Keratinocyte (primary cell): Measurements from ENCODE around the gene SDR42E2. TPM values are rescaled to one million over a fixed set of nuclear protein-coding genes. Genes with fewer than 3 reads are reported as not detected.

Source experiments
- DNase-seq: peaks from one replicate; pipeline ENCODE4 v3.0.0-alpha.2; 2011; ENCODE audit warnings: low read depth, missing footprints, low spot score
- FAIRE-seq: peaks from 2 replicates; lab custom pipeline; 2011; peaks lifted over from hg19 to GRCh38; lab: Jason Lieb, UNC
- H2AFZ ChIP-seq: 2 replicates; pipeline ENCODE4 v1.6.0; 2012; ENCODE audit warnings: low read length, control low read depth, inconsistent platforms; ENCODE audit not compliant: control insufficient read depth
- H3K27ac ChIP-seq: 2 replicates; pipeline ENCODE4 v1.5.1; 2011; ENCODE audit warnings: low read length; ENCODE audit not compliant: control insufficient read depth, insufficient read depth
- H3K27me3 ChIP-seq: 3 replicates; pipeline ENCODE4 v1.6.0; 2011; ENCODE audit warnings: low read length; ENCODE audit not compliant: control insufficient read depth, insufficient read depth; ENCODE audit errors: extremely low read depth
- H3K36me3 ChIP-seq, 2 experiments: 2 replicates in 1 of 2; 3 replicates in 1 of 2; pipeline ENCODE4 v1.5.1; 2011; ENCODE audit warnings: low read length in 2 of 2, mild to moderate bottlenecking in 1 of 2; ENCODE audit not compliant: control insufficient read depth in 2 of 2, insufficient read depth in 2 of 2; ENCODE audit errors: extremely low read depth in 1 of 2
- H3K4me1 ChIP-seq: 3 replicates; pipeline ENCODE4 v1.5.1; 2011; ENCODE audit warnings: low read length; ENCODE audit not compliant: control insufficient read depth, insufficient read depth; ENCODE audit errors: extremely low read depth
- H3K4me2 ChIP-seq: 3 replicates; pipeline ENCODE4 v1.6.0; 2011; ENCODE audit warnings: low read depth, low read length; ENCODE audit not compliant: control insufficient read depth, insufficient read depth; ENCODE audit errors: extremely low read depth
- H3K4me3 ChIP-seq, 3 experiments: fragments of 200-600 bp in 1 of 3; sonication (generic) in 1 of 3; 2 replicates in 2 of 3; 3 replicates in 1 of 3; pipeline ENCODE4 v1.5.1; 2011 to 2016; ENCODE audit warnings: low read length in 3 of 3, mild to moderate bottlenecking in 3 of 3, control low read depth in 2 of 3, inconsistent platforms in 1 of 3, low read depth in 1 of 3, mixed read lengths in 1 of 3, mixed run types in 1 of 3, moderate library complexity in 1 of 3; ENCODE audit not compliant: control insufficient read depth in 2 of 3, insufficient read depth in 2 of 3; ENCODE audit errors: extremely low read depth in 1 of 3
- H3K79me2 ChIP-seq: 2 replicates; pipeline ENCODE4 v1.6.0; 2012; ENCODE audit warnings: low read length; ENCODE audit not compliant: control insufficient read depth, insufficient read depth
- H3K9ac ChIP-seq: 3 replicates; pipeline ENCODE4 v1.6.0; 2011; ENCODE audit warnings: low read length; ENCODE audit not compliant: control insufficient read depth, insufficient read depth; ENCODE audit errors: extremely low read depth
- H3K9me1 ChIP-seq: 3 replicates; pipeline ENCODE4 v1.6.0; 2011; ENCODE audit warnings: low read length; ENCODE audit not compliant: control insufficient read depth, insufficient read depth; ENCODE audit errors: extremely low read depth
- H3K9me3 ChIP-seq: 2 replicates; pipeline ENCODE4 v1.5.1; 2012; ENCODE audit warnings: low read depth, low read length; ENCODE audit not compliant: control insufficient read depth
- H4K20me1 ChIP-seq: 3 replicates; pipeline ENCODE4 v1.6.0; 2011; ENCODE audit warnings: low read length; ENCODE audit not compliant: control insufficient read depth, insufficient read depth; ENCODE audit errors: extremely low read depth
- CTCF ChIP-seq, 3 experiments: IDR thresholded peaks in 1 of 3; conservative IDR thresholded peaks in 1 of 3; optimal IDR thresholded peaks in 1 of 3; 2 replicates in 2 of 3; 3 replicates in 1 of 3; pipeline versions ENCODE3 to v1.5.1; 2011; ENCODE audit warnings: low read length in 3 of 3, mild to moderate bottlenecking in 3 of 3, moderate library complexity in 2 of 3, control low read depth in 1 of 3, inconsistent platforms in 1 of 3; ENCODE audit not compliant: insufficient read depth in 2 of 3; ENCODE audit errors: extremely low read depth in 1 of 3
- EZH2 ChIP-seq: IDR thresholded peaks from one replicate; pipeline ENCODE4 v1.6.1; 2012; ENCODE audit warnings: inconsistent platforms, mild to moderate bottlenecking, low read length, moderate library complexity
- dilution Hi-C: fragments of 300-500 bp; cut with MboI; formaldehyde crosslinking; loops from one replicate; pipeline ENCODE4 v1.7.0; 2020; ENCODE audit warnings: low sequenced_read_pairs; ENCODE audit not compliant: extremely low pct_ligation_motif_present
- polyA plus RNA-seq, 5 experiments: library from polyadenylated mRNA; depleted of rRNA in 3 of 5; stranded (reverse) in 3 of 5; stranded (forward) in 1 of 5; unstranded in 1 of 5; fragments of >200 nt; gene quantifications; 1 replicate in 1 of 5; 2 replicates in 3 of 5; 3 replicates in 1 of 5; pipeline versions ENCODE4 v1.2.1 to v1.2.3, GENCODE V29; 2011 to 2012; ENCODE audit warnings: missing spikeins in 2 of 5, low read depth in 1 of 5, low replicate concordance in 1 of 5

The SDR42E2 gene
- polyA plus RNA-seq, 1 donor (not counting 4 experiments of a cell fraction or from before 2014, with no cell fraction given), result not detected

- no peak for FAIRE-seq
- Histone ChIP-seq H3K4me2 (no peak overlapping the region), H4K20me1 (no peaks in the 10 kb centered on the region), H3K4me1 (peaks cover 8% of the 10 kb centered on the region), H3K27me3 (no peaks in the 10 kb centered on the region), H3K36me3 (peaks cover 0 to 7% of the 10 kb centered on the region in 2 experiments), H3K27ac (no peak overlapping the region), H3K9me1 (no peaks in the 10 kb centered on the region), H3K9ac (no peak overlapping the region), H3K9me3 (no peaks in the 10 kb centered on the region), H3K79me2 (peaks cover 3% of the 10 kb centered on the region), H3K4me3 (no peak overlapping the region), H2AFZ (no peak overlapping the region)
- dilution Hi-C loops, result no loop called here
- DNase-seq, result no peak
- TF ChIP-seq EZH2 (no peak), CTCF (optimal IDR thresholded peaks at IDR 0.05 in 1 of 3, IDR thresholded peaks at IDR 0.05 in 1 of 3, conservative IDR thresholded peaks at IDR 0.05 in 1 of 3; ENCODE audit: extremely low read depth in 1 of 3, insufficient read depth in 2 of 3, low read length in 3 of 3) (no peak)
Measured at GRCh38 chr16:22240023-22240710, 77.9 kb downstream of the SDR42E2 start.

Other genes starting within 250 kb of the SDR42E2 start
- 188 to 255 TPM (median 226 TPM) in 3 replicates for gene UQCRC2, start 209.1 kb upstream of the SDR42E2 start, polyA plus RNA-seq
- gene PDZD9, start 161.4 kb upstream of the SDR42E2 start, polyA plus RNA-seq, result not detected in 3 replicates
- 15.7 to 26.2 TPM (median 16.9 TPM) in 3 replicates for gene MOSMO, start 154.4 kb upstream of the SDR42E2 start, polyA plus RNA-seq
- gene VWA3A, start 70.0 kb upstream of the SDR42E2 start, polyA plus RNA-seq, result 0.05 TPM in 1 of 3 replicates, not detected in the others
- 6.5 to 13.0 TPM (median 7.3 TPM) in 3 replicates for gene EEF2K, start 43.8 kb downstream of the SDR42E2 start, polyA plus RNA-seq
- gene POLR3E, start 134.9 kb downstream of the SDR42E2 start, polyA plus RNA-seq, result 38.0 to 83.3 TPM (median 74.0 TPM) in 3 replicates
- gene CDR2, start 212.1 kb downstream of the SDR42E2 start, polyA plus RNA-seq, result 27.3 to 37.1 TPM (median 31.3 TPM) in 3 replicates